GM18526 (cell line): ENCODE data around the gene PTPN12.

Experiments
- POLR2A ChIP-seq: IDR thresholded peaks from 3 replicates; pipeline ENCODE4 v1.6.1; 2011; ENCODE audit not compliant: insufficient read length; ENCODE audit errors: extremely low read depth

Gene PTPN12

DNA sequence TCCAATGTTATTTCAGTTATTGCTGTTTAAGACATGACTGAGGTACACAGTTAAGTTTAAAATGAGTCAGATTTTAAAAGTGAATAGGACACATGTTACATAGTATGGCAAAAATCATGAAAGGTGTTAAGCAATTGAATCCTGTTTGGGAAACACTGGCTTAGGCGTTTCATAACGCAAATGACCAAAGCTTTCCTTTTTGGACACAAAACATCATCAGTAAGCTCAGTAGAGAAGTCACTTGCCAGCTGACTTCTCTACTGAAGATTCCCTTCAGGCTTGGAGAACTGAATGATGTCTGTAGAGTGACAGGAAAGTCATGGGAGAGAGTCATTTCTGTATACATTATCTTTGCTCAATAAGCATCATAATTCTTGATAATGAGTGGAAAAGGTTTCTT lies 94.7 kb downstream of the PTPN12 start:
- no peak for TF ChIP-seq POLR2A

DNA sequence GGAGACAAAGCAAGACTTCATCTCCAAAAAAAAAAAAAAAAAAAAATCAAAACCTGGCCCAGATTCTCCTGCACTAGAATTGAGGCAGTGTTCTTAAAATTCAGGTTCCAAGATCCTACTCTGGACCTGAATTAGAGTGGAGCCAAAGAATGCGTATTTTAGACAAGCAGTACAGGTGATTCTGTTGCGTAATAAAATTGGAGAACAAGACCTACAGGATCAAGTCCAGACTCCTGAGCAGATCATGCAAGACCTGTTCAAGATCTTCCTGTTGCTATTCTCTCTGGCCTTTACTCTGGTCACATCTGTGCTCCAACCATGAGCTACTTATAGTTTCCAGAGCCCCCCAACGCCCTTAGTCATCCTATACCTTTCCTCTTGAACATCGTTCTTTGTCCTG lies 107.7 kb downstream of the PTPN12 start:
- TF ChIP-seq POLR2A: no peak

DNA sequence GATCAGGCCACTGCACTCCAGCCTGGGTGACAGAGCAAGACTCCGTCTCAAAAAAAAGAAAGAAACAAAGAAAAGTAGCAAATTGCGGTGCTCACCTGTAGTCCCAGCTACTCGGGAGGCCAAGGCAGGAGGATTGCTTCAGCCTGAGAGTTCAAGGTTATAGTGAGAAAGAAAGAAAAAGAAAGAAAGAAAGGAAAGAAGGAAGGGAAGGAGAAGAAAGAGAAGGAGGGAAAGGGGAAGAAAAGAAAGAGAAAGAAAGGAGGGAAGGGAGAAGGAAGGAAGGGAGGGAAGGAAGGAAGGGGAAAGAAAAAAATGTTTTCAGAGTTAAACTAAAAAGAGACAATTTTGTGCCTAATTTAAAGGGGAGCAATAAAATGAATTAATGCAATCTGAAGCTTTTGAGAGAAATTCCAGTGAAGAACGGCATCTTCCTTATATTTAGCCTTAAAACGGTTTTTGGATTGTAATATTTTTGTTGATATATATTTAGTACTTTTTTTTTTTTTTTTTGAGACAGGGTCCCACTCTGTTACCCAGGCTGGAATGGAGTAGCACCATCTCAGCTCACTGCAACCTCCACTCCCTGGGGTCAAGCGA lies 111.7 kb downstream of the PTPN12 start:
- TF ChIP-seq POLR2A: no peak

DNA sequence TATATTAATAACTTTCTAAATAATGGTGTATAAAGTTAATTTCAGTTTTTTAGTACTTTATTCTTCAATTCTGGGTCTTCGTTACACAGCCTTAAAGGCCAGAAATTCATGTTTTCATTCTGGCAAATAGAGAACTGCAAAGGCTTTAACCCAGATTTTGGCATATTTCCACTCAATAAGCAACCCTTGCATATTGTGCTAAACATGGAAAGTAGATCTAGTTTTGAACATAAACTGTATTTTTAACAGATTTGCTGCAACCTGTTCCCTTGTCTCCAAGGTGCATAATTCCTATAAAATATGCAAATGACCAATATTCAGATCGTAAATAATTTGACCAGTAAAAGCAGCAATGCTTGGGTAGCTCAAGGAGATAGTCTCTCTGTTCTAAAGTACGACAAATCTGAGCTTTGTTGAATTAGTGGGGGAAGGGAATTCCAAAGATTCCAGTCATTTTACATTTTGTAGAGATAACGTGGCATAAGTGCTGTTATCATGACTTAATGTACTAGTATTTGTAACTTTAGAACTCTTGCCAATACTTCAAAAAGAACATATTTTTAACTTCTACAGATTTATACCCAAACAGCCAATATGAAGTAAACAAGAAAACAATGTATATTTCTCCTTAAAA lies 112.7 kb downstream of the PTPN12 start:
- TF ChIP-seq POLR2A: no peak

DNA sequence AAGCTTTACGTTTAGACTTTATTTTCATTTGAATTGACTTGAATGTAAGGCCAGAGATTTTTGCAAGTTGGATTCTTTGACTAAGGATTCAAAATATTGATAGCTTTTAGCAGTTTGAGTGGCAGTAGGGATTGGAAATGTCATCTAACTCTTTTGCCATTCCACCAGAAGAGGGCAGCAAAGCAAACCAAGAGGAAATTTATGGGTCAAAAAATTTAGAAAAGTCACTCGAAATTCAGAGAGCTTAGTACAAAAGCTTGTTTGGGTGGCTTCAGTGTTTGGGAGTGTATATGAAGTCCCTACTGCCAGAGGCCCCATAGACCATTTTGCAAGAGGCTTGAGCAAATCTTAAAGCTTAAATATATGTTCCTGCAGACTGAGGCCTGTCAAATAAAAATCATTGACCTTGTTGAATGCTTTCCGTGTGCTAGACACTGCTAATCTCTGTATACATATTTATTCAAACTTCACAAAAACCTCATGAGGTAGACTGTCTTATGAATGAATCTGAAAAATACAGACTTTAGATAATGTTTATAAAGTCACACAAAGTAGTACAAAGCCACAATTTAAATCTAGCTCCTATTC lies 114.6 kb downstream of the PTPN12 start:
- TF ChIP-seq POLR2A: no peak

DNA sequence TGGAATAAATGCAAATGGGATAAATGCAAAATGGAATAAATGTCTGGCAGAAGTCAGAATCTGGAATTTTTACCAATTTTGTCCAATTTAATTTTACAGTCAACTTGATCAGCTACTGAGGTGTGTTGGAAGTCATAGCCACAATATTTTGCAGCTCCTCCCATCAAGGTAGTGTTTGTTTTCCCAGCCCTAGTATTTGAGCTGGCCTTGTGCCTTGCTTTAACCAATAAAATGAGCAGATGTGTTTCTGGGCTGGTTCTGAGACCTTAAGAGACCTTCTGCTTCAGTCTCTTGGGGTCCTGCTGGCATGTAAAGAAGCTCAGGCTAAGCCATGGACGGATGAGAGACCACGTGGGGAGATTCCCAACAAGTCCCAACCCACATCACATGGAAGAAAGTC lies 116.5 kb downstream of the PTPN12 start:
- TF ChIP-seq POLR2A: no peak

DNA sequence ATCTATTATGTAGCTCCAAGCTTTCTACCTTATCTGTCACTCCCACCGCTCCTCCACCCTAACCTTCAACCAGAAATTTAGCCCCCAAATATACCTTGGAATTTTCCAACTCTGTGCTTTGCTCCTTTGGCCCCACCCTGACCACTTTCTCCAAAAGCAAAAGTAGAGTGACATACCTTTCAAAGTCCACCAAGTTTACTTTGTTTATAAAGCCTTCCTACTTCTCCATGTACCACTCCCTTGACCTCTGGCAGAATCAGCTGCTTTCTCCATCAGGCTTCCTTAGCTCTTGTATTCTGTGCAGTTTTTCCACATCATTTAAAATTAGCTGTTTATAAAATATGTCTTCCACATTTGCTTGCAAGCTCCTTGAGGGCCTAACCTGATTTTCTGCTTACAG lies 118.3 kb downstream of the PTPN12 start:
- no peak for TF ChIP-seq POLR2A

DNA sequence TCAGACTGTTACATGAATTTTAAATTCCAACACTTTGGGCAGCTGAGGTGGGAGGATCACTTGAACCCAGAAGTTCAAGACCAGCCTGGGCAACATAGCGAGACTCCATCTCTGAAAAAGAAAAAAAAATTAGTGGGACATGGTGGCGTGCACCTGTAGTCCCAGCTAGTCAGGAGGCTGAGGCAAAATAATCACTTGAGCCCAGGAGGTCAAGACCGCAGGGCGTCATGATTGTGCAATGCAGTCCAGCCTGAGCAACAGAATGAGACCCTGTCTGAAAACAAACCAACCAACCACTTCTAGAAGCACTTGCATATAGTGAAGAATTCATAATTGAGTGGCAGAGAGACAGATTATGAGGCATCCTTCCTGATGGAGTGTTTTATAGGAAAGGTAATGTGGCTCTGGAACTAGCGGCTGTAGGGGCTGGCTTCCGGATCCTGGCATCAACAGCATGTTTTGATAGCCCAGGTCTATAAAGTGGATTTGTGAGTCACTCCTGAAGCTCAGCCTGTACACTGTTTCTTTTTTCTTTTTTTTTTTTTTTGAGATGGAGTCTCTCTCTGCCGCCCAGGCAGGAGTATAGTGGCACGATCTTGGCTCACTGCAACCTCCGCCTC lies 118.9 kb downstream of the PTPN12 start:
- TF ChIP-seq POLR2A: no peak

DNA sequence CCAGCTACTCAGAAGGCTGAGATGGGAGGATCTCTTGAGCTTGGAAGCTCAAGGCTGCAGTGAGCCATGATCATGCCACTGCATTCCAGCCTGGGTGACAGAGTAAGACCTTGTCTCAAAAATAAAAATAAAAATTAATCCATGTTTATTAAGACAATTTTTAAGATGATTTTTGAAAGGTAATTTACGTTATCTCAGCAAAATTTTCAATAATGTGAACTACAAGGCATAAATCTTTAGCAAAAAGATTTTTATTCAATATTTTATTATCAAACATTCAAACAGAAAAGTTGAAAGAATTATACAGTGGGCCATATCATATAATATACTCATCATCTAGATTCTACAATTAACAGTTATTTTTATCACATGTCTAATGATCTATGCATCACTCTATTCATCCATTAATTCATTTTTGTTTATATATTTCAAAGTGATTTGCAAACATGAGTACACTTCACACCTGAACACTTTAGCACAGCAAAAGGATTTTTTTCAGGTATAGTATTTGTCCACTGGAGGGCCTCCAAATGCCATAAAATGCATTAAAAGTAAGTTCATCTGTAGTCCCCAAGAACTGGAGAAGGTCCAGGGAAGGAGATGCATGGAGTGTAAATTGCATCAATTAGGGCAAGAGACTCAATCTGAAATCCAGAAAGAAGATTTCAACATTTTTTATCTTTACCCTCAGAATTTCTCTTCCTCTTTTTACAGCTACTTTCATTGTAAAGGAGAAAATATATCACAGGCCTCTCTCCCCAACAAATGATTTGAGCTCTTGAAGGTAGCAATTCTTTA lies 120.5 kb downstream of the PTPN12 start:
- no peak for TF ChIP-seq POLR2A

DNA sequence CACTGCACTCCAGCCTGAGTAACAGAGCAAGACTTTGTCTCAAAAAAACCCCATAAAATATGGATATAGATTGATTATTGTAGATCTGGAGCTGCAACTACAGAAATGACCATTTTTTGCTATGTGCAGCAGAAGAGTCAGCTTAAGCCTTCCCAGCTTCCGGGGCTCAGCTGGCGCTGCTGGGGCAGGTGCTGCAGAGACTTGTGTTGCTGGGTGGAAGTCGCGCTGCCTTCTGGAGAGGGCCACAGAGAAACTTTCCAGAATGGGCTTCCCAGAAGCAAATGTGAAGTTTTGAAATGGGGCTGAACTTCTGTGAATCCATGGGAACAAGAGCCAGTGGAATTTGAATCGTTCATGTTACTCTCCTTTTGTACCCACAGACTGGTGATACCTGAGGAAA lies 121.8 kb downstream of the PTPN12 start:
- TF ChIP-seq POLR2A: no peak

DNA sequence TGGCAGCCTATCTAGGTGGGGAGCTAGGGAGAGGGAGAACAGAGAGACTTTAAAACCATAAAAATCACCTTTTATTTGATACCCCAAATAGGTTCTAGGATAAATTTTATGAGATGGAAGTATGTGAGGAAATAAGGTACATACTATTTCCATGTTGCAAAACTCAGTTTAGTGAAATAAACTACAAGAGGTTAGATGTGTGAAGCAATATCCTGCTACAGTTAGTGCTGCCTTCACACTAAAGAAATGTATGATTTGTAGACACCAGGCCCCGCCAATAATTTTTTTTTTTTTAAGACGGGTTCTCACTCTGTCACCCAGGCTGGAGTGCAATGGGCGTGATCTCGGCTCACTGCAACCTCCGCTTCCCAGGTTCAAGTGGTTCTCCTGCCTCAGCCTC lies 124.7 kb downstream of the PTPN12 start:
- TF ChIP-seq POLR2A: no peak

DNA sequence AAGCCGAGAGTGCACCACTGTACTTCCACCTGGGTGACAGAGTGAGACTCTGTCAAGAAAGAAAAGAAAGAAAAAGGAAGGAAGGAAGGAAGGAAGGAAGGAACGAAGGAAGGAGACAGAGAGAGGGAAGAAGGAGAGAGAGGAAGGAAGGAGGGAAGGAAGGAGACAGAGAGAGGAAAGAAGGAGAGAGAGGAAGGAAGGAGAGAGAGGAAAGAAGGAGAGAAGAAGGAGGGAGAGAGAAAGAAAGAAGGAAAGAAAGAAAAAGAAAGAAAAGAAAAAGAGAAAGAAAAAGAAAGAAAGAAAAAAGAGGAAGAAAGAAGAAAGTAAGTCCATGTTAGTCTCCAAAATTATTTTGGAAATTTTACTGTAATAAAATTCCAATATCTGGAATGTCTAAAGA lies 125.8 kb downstream of the PTPN12 start:
- TF ChIP-seq POLR2A: no peak

DNA sequence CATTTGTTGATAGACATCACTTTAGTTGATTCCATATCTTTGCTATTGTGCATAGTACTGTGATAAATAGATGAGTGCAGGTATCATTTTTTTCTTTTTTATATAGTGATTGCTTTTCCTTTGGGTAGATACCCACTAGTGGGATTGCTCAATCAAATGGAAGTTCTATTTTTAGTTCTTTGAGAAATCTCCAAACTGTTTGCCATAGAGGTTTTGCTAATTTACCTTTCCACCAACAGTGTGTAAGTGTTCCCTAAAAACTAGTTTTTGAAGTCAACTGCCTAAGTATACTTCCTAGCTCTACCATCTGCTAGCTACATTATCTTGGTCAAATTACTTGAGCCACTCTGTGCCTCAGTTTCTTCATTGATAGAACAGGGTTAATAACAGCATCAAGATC lies 127.6 kb downstream of the PTPN12 start:
- TF ChIP-seq POLR2A: no peak

DNA sequence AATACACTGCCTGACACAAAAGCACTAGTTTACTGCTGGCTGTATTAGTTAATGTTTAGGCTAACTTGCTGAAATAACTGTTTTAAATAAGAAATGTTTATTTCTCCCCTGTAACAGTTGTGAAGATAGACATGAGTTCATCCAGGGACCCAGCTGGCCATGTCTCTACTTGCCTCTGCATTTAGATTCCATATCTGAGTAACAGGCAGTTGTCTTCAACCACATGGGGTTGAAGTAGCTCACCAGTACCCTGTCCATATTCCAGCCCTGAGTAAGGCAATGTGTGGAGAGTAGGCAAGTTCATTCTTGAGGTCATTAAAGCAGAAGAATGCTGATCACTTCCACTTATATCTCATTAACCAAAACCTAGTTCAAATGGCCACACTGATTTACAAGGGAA lies 128.1 kb downstream of the PTPN12 start:
- no peak for TF ChIP-seq POLR2A

DNA sequence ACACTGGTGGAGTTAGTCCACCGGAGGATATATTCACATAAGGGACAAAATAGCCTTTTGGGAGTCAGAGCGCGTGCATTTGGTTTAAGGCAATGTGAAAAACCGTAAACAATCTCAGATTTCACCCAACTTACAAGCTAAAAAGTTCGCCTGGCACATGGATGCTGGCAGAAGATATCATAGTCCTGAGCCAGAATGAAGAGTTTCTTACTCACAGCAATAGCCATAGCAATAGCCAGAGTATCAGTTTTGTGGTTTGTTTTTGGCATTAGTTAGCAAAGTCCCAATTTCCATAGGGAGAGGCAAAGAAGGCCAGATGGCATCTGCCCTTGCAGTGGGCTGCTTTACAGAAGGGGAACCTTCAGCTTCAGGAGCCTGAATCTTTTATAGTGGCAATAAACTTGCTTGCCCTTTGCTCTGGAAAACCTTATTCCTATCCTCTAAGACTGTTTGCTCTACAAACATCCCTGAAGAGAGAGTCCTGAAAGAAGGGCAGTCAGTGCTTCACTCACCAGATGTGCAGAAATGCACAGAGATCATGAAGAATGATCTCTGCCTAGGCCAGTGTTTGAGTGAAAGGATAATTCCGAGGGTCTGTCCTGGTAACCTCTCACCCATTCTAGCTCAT lies 130.5 kb downstream of the PTPN12 start:
- TF ChIP-seq POLR2A: no peak

DNA sequence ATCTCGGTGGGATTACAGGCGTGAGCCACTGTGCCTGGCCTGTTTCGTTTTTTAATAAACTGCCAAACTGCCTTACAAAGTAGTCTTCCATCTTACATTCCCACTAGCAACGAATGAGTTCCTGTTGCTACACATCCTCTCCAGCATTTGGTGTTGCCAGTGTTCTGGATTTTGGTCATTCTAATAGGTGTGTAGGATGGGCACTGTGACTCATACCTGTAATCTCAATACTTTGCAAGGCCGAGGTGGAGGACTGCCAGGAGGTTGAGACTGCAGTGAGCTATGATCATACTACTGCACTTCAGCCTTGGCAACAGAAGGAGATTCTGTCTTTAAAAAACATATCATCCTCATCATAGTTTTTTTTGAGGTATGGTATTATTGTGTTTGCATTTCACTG lies 137.8 kb downstream of the PTPN12 start:
- no peak for TF ChIP-seq POLR2A

DNA sequence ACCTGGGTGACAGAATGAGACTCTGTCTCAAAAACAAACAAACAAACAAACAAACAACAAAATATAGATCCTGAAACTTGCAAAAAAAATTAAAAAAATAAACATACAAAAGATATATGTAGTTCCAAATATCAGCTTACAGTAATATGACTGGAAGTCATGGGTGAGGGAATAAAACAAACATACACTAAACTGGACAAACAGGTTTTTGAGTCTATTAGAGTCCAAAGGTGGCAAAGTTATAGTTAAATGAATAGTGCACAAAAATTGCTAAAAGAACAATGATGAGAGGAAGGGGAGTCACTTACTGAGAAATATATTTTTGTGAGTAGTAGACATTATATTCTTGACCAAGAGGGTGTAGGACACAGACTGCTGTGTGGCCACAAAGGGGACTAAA lies 142.5 kb downstream of the PTPN12 start:
- no peak for TF ChIP-seq POLR2A
